Transverse colon (tissue), 4 donors: ENCODE results near the gene GLDC. TPM values are rescaled to one million over a fixed set of nuclear protein-coding genes. Genes with fewer than 3 reads are reported as not detected.

Source experiments
- DNase-seq: peaks from one replicate; pipeline ENCODE4 v3.0.0-alpha.2; 2019
- H3K27ac ChIP-seq, 4 donors: fragments of 200-600 bp; sonication (generic); 2 replicates each; pipeline ENCODE4 v1.5.1; 2016 to 2018; ENCODE audit warnings: inconsistent platforms in 4 of 4
- H3K27me3 ChIP-seq: fragments of 200-600 bp; sonication (generic); 2 replicates; pipeline ENCODE4 v1.5.1; 2017; ENCODE audit warnings: inconsistent platforms
- H3K36me3 ChIP-seq, 4 donors: fragments of 200-600 bp; sonication (generic); 2 replicates each; pipeline ENCODE4 v1.5.1; 2017 to 2019; ENCODE audit warnings: inconsistent platforms in 4 of 4
- H3K4me1 ChIP-seq, 4 donors: fragments of 200-600 bp; sonication (generic); 2 replicates each; pipeline ENCODE4 v1.5.1; 2017 to 2020; ENCODE audit warnings: inconsistent platforms in 4 of 4
- H3K4me3 ChIP-seq, 4 donors: fragments of 200-600 bp; sonication (generic); 1 replicate in 1 of 4; 2 replicates in 3 of 4; pipeline versions ENCODE4 v1.5.1 to v1.6.1; 2017 to 2019; ENCODE audit warnings: inconsistent platforms in 4 of 4
- H3K9me3 ChIP-seq, 2 donors: fragments of 200-600 bp; sonication (generic); 2 replicates each; pipeline ENCODE4 v1.5.1; 2017 to 2019; ENCODE audit warnings: inconsistent platforms in 2 of 2
- CTCF ChIP-seq, 5 experiments: fragments of 200-600 bp in 3 of 5; fragments of 450-650 bp in 2 of 5; sonication (generic) in 3 of 5; IDR thresholded peaks; 1 replicate in 2 of 5; 2 replicates in 3 of 5; pipeline ENCODE4 v1.5.1; 2016 to 2017; ENCODE audit warnings: antibody characterized with exemption in 5 of 5, inconsistent platforms in 3 of 5, mild to moderate bottlenecking in 2 of 5, moderate library complexity in 1 of 5
- EP300 ChIP-seq: sonication (generic); formaldehyde crosslinking; IDR thresholded peaks from one replicate; pipeline ENCODE4 v1.6.1; 2017; ENCODE audit warnings: antibody characterized with exemption, low read depth
- POLR2A ChIP-seq: fragments of 450-650 bp; IDR thresholded peaks from one replicate; pipeline ENCODE4 v1.6.1; 2016; ENCODE audit warnings: antibody characterized with exemption, mild to moderate bottlenecking, moderate library complexity
- POLR2AphosphoS5 ChIP-seq, 3 donors: sonication (generic); formaldehyde crosslinking; IDR thresholded peaks; one replicate each; pipeline ENCODE4 v1.6.1; 2016; ENCODE audit warnings: antibody characterized with exemption in 3 of 3
- WGBS, 2 donors: methylation state at CpG; one replicate each; pipeline ENCODE4 v1.1.5; 2018; ENCODE audit warnings: low coverage in 1 of 2; 5-methylcytosine and 5-hydroxymethylcytosine counted together
- in situ Hi-C, 4 donors: fragments of 200-750 bp; cut with MboI; loops; one replicate each; pipeline versions ENCODE4 v1.15.0 to v1.15.1; 2017; ENCODE audit warnings: low sequenced_read_pairs in 3 of 4, low pct_ligation_motif_present in 1 of 4, low pct_unique_long_range_greater_than_20kb in 1 of 4
- intact Hi-C: fragments of 100-400 bp; cut with DNase I; formaldehyde crosslinking; loops from one replicate; pipeline ENCODE4 v1.15.1; 2023; ENCODE audit warnings: low total_unique reads
- total RNA-seq, 4 donors: library from RNA; depleted of rRNA; stranded (reverse); fragments of >200 nt; gene quantifications; one replicate each; pipeline ENCODE4 v1.1.0, GENCODE V29; 2016

GLDC gene
- total RNA-seq, 4 donors from 2014 or later, result 0.41 to 70.7 (median 2.4) TPM; not detected in 1

GRCh38 chr9:6634444-6634843, 11.1 kb downstream of the GLDC start:
- H3K9me3 ChIP-seq, result no peaks in the 10 kb centered on the region
- WGBS, 2 donors, result 91 to 92% methylated on average over 4 to 7 of the region's 7 CpGs
- H3K27ac ChIP-seq, result no peak overlapping the region
- intact Hi-C loops, result no loop called here
- no peak overlapping the region for H3K4me3 ChIP-seq
- TF ChIP-seq POLR2AphosphoS5 (IDR thresholded peaks at IDR 0.05) (no peak), CTCF (IDR thresholded peaks at IDR 0.05) (no peak), EP300 (no peak), POLR2A (no peak)
- H3K36me3 ChIP-seq, result no peaks in the 10 kb centered on the region
- DNase-seq, result no peak
- peaks cover 4% of the 10 kb centered on the region for H3K27me3 ChIP-seq
- H3K4me1 ChIP-seq, result no peaks in the 10 kb centered on the region
- in situ Hi-C loops, result no loop called here

DNA sequence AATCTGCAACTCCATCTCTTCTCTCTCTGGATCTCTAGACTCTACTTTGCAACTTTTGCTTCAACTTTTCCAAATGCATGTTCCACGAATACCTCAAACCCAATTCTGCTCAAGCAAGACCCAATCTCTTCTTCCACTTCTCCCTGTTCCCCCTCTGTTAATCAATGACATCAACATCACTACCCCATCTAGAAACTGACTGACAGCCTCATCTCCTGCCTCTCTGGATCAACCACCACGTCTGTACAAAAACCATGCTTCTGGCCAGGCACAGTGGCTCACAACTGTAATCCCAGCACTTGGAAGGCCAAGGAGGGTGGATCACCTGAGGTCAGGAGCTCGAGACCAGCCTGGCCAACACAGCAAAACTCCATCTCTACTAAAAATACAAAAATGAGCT, 12.2 kb downstream of the GLDC start:
- no peaks in the 10 kb centered on the region for H3K27me3 ChIP-seq
- no peak overlapping the region for H3K27ac ChIP-seq
- H3K9me3 ChIP-seq, result no peaks in the 10 kb centered on the region
- DNase-seq, result no peak
- TF ChIP-seq CTCF (IDR thresholded peaks at IDR 0.05), result no peak
- H3K4me3 ChIP-seq, result no peak overlapping the region
- intact Hi-C loops (no loop called here), in situ Hi-C loops (no loop called here)
- no peaks in the 10 kb centered on the region for H3K4me1 ChIP-seq
- no peaks in the 10 kb centered on the region for H3K36me3 ChIP-seq
- WGBS, 2 donors, result 84% methylated on average over 3 of the region's 3 CpGs

- Histone ChIP-seq H3K27ac (no peak overlapping the region), H3K9me3 (no peaks in the 10 kb centered on the region), H3K4me1 (no peaks in the 10 kb centered on the region), H3K4me3 (no peak overlapping the region), H3K36me3 (no peaks in the 10 kb centered on the region), H3K27me3 (no peaks in the 10 kb centered on the region)
- TF ChIP-seq POLR2A (no peak), POLR2AphosphoS5 (IDR thresholded peaks at IDR 0.05) (no peak), CTCF (IDR thresholded peaks at IDR 0.05) (no peak)
- intact Hi-C loops (no loop called here), in situ Hi-C loops (no loop called here)
- WGBS, 2 donors, result 51 to 74% methylated on average over 9 to 19 of the region's 19 CpGs
- peak; percentile 50 for DNase-seq
These were observed 12.9 kb downstream of the GLDC start for GRCh38 chr9:6632516-6633183.

GRCh38 chr9:6631207-6631512, 14.4 kb downstream of the GLDC start:
- intact Hi-C loops, result no loop called here
- H3K9me3 ChIP-seq, result no peaks in the 10 kb centered on the region
- in situ Hi-C loops, result no loop called here
- DNase-seq, result no peak
- no peaks in the 10 kb centered on the region for H3K27me3 ChIP-seq
- TF ChIP-seq POLR2A, result no peak
- TF ChIP-seq CTCF (IDR thresholded peaks at IDR 0.05), result no peak
- no peak for TF ChIP-seq EP300
- no peak for TF ChIP-seq POLR2AphosphoS5 (IDR thresholded peaks at IDR 0.05)
- no peaks in the 10 kb centered on the region for H3K36me3 ChIP-seq
- H3K4me3 ChIP-seq, result no peak overlapping the region
- WGBS, 2 donors, result 84% methylated on average over 4 of the region's 4 CpGs; no CpG with 5 or more reads in 1 of the 2 donors
- no peaks in the 10 kb centered on the region for H3K4me1 ChIP-seq
- no peak overlapping the region for H3K27ac ChIP-seq
